Loucy (cell line): ENCODE results near the gene PACRG.

Source experiments
- H2AFZ ChIP-seq: fragments of 200-600 bp; sonication (generic); 2 replicates; pipeline ENCODE4 v1.6.0; 2016; ENCODE audit warnings: antibody characterized with exemption, mild to moderate bottlenecking, low read length, moderate library complexity
- H3F3A ChIP-seq: fragments of 200-600 bp; 2 replicates; pipeline ENCODE4 v1.6.0; 2016; ENCODE audit warnings: antibody characterized with exemption, low read depth, mild to moderate bottlenecking
- H3K27me3 ChIP-seq: fragments of 200-600 bp; sonication (generic); 2 replicates; pipeline ENCODE4 v1.6.1; 2014; ENCODE audit warnings: low read length, mild to moderate bottlenecking; ENCODE audit not compliant: insufficient read depth, poor library complexity, severe bottlenecking
- H3K36me3 ChIP-seq: fragments of 200-600 bp; sonication (generic); 2 replicates; pipeline ENCODE4 v1.6.1; 2016; ENCODE audit warnings: low read length; ENCODE audit not compliant: insufficient read depth
- H3K4me1 ChIP-seq: fragments of 200-600 bp; sonication (generic); 2 replicates; pipeline ENCODE4 v1.5.1; 2014; ENCODE audit warnings: low read length, mild to moderate bottlenecking; ENCODE audit not compliant: insufficient read depth, poor library complexity, severe bottlenecking
- H3K4me2 ChIP-seq: fragments of 200-600 bp; sonication (generic); 2 replicates; pipeline ENCODE4 v1.6.0; 2014; ENCODE audit warnings: antibody characterized with exemption, low read length, low read depth, mild to moderate bottlenecking; ENCODE audit not compliant: poor library complexity, severe bottlenecking
- H3K4me3 ChIP-seq: fragments of 200-600 bp; sonication (generic); 2 replicates; pipeline ENCODE4 v1.5.1; 2014; ENCODE audit warnings: low read length, mild to moderate bottlenecking, mixed read lengths; ENCODE audit not compliant: poor library complexity, severe bottlenecking
- H3K79me2 ChIP-seq: fragments of 200-600 bp; sonication (generic); 2 replicates; pipeline ENCODE4 v1.6.1; 2014; ENCODE audit warnings: low read length; ENCODE audit not compliant: insufficient read depth
- H3K9ac ChIP-seq: fragments of 200-600 bp; sonication (generic); 2 replicates; pipeline ENCODE4 v1.6.0; 2014; ENCODE audit warnings: mild to moderate bottlenecking, low read depth, low read length, moderate library complexity; ENCODE audit not compliant: poor library complexity, severe bottlenecking
- H3K9me2 ChIP-seq: fragments of 200-600 bp; sonication (generic); replicated peaks from 2 replicates; pipeline ENCODE4 v1.6.1; 2016; ENCODE audit warnings: low read depth, low read length, mixed read lengths
- H3K9me3 ChIP-seq: fragments of 200-600 bp; sonication (generic); 2 replicates; pipeline ENCODE4 v1.6.1; 2014; ENCODE audit warnings: mild to moderate bottlenecking, antibody characterized with exemption, low read length, low read depth; ENCODE audit not compliant: insufficient read depth
- H4K20me1 ChIP-seq: fragments of 200-600 bp; sonication (generic); 2 replicates; pipeline ENCODE4 v1.6.0; 2014; ENCODE audit warnings: antibody characterized with exemption, low read length, mild to moderate bottlenecking; ENCODE audit not compliant: insufficient read depth, poor library complexity, severe bottlenecking
- CTCF ChIP-seq: fragments of 200-600 bp; sonication (generic); conservative IDR thresholded peaks from 2 replicates; pipeline ENCODE4 v1.5.1; 2014; ENCODE audit warnings: mild to moderate bottlenecking, antibody characterized with exemption, low read length
- EZH2phosphoT487 ChIP-seq: fragments of 200-600 bp; IDR thresholded peaks from 2 replicates; pipeline ENCODE4 v1.6.1; 2018; ENCODE audit warnings: antibody characterized with exemption, mild to moderate bottlenecking, moderate library complexity, borderline replicate concordance

PACRG gene

GRCh38 chr6:163337958-163338357, 610.2 kb downstream of the PACRG start:
- Histone ChIP-seq H3K4me1 (no peaks in the 10 kb centered on the region), H3K36me3 (no peaks in the 10 kb centered on the region), H3F3A (no peaks in the 10 kb centered on the region), H2AFZ (no peak overlapping the region), H3K9me3 (peaks cover 7% of the 10 kb centered on the region; the same call in 1 of the 2 replicates), H3K4me3 (no peak overlapping the region), H3K9ac (no peak overlapping the region), H4K20me1 (no peaks in the 10 kb centered on the region), H3K79me2 (no peaks in the 10 kb centered on the region), H3K4me2 (no peak overlapping the region), H3K9me2 (no peaks in the 10 kb centered on the region), H3K27me3 (no peaks in the 10 kb centered on the region)
- TF ChIP-seq CTCF (no peak), EZH2phosphoT487 (no peak)

GRCh38 chr6:163338671-163339405, 611.1 kb downstream of the PACRG start:
- no peaks in the 10 kb centered on the region for H3K4me1 ChIP-seq
- TF ChIP-seq CTCF (no peak), EZH2phosphoT487 (no peak)
- no peaks in the 10 kb centered on the region for H3K27me3 ChIP-seq
- H4K20me1 ChIP-seq: no peaks in the 10 kb centered on the region
- H3K9me3 ChIP-seq: peaks cover 7% of the 10 kb centered on the region; the same call in 1 of the 2 replicates
- H3F3A ChIP-seq: no peaks in the 10 kb centered on the region
- no peak overlapping the region for H2AFZ ChIP-seq
- no peak overlapping the region for H3K9ac ChIP-seq
- H3K4me2 ChIP-seq: no peak overlapping the region
- H3K36me3 ChIP-seq: no peaks in the 10 kb centered on the region
- H3K4me3 ChIP-seq: no peak overlapping the region
- H3K79me2 ChIP-seq: no peaks in the 10 kb centered on the region
- no peaks in the 10 kb centered on the region for H3K9me2 ChIP-seq

GRCh38 chr6:163339466-163339865, 611.7 kb downstream of the PACRG start:
- no peaks in the 10 kb centered on the region for H4K20me1 ChIP-seq
- H3K4me1 ChIP-seq: no peaks in the 10 kb centered on the region
- H3F3A ChIP-seq: no peaks in the 10 kb centered on the region
- H2AFZ ChIP-seq: no peak overlapping the region
- no peaks in the 10 kb centered on the region for H3K36me3 ChIP-seq
- no peaks in the 10 kb centered on the region for H3K79me2 ChIP-seq
- no peaks in the 10 kb centered on the region for H3K27me3 ChIP-seq
- no peaks in the 10 kb centered on the region for H3K9me2 ChIP-seq
- no peak overlapping the region for H3K9ac ChIP-seq
- H3K4me3 ChIP-seq: no peak overlapping the region
- peaks cover 7% of the 10 kb centered on the region; the same call in 1 of the 2 replicates for H3K9me3 ChIP-seq
- TF ChIP-seq CTCF (no peak), EZH2phosphoT487 (no peak)
- H3K4me2 ChIP-seq: no peak overlapping the region
